Uterus (tissue), 2 donors: Measurements from ENCODE around the gene STING1.

Experiments
- POLR2A ChIP-seq, 2 donors: fragments of 450-650 bp; IDR thresholded peaks; one replicate each; pipeline ENCODE4 v1.6.1; 2016; ENCODE audit warnings: antibody characterized with exemption in 2 of 2, mild to moderate bottlenecking in 1 of 2, moderate library complexity in 1 of 2
- TF ChIP-seq, protein P1 (sequence below), 4 experiments: fragments of 200-600 bp in 2 of 4; fragments of 450-650 bp in 2 of 4; sonication (generic) in 2 of 4; IDR thresholded peaks; one replicate each; pipeline ENCODE4 v1.5.1; 2016 to 2019; ENCODE audit warnings: antibody characterized with exemption in 4 of 4, mild to moderate bottlenecking in 2 of 4, moderate library complexity in 1 of 4

DNA sequence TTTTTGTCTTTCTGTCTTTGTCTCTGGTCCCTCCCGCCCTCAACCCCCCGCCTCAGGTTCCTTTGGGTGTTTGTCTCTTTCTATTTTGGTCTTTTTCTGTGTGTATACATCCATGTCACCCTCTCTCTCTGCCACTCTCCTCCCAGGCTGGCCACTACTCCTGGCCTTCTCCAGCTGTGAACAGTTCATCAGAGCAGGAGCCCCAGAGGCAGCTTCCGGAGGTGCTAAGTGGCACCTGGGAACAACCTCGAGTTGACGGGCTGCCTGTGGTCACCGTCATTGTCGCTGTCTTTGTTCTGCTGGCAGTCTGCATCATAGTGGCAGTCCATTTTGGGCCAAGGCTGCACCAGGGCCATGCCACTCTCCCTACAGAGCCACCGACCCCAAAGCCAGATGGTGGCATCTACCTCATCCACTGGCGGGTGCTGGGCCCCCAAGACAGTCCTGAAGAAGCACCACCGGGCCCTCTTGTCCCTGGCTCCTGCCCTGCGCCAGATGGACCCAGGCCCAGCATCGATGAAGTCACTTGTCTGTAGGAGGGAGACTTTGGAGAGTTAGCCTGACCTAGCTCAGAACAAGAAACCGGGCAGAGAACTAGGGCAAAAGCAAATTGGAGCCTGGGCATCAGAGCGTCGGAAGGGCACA lies 10.1 kb downstream of the STING1 start:
- TF ChIP-seq, protein P1, sequence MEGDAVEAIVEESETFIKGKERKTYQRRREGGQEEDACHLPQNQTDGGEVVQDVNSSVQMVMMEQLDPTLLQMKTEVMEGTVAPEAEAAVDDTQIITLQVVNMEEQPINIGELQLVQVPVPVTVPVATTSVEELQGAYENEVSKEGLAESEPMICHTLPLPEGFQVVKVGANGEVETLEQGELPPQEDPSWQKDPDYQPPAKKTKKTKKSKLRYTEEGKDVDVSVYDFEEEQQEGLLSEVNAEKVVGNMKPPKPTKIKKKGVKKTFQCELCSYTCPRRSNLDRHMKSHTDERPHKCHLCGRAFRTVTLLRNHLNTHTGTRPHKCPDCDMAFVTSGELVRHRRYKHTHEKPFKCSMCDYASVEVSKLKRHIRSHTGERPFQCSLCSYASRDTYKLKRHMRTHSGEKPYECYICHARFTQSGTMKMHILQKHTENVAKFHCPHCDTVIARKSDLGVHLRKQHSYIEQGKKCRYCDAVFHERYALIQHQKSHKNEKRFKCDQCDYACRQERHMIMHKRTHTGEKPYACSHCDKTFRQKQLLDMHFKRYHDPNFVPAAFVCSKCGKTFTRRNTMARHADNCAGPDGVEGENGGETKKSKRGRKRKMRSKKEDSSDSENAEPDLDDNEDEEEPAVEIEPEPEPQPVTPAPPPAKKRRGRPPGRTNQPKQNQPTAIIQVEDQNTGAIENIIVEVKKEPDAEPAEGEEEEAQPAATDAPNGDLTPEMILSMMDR (IDR thresholded peaks at IDR 0.05), result no peak
- TF ChIP-seq POLR2A (IDR thresholded peaks at IDR 0.05), result no peak
